Ishikawa (cell line): ENCODE results near the gene SMAD3.

Experiments used
- CEBPB ChIP-seq: IDR thresholded peaks from 2 replicates; pipeline ENCODE4 v1.6.1; 2012
- EP300 ChIP-seq: IDR thresholded peaks from 2 replicates; pipeline ENCODE4 v1.6.1; 2012; ENCODE audit warnings: borderline replicate concordance
- NFIC ChIP-seq: IDR thresholded peaks from 2 replicates; pipeline ENCODE4 v1.6.1; 2012
- RAD21 ChIP-seq: IDR thresholded peaks from 2 replicates; pipeline ENCODE4 v1.6.1; 2012; ENCODE audit warnings: low read depth
- TAF1 ChIP-seq: IDR thresholded peaks from 2 replicates; pipeline ENCODE4 v1.6.1; 2012; ENCODE audit warnings: low read depth, mild to moderate bottlenecking
- TCF12 ChIP-seq: IDR thresholded peaks from 2 replicates; pipeline ENCODE4 v1.6.1; 2012; ENCODE audit warnings: low read depth
- YY1 ChIP-seq: IDR thresholded peaks from 2 replicates; pipeline ENCODE4 v1.6.1; 2012; ENCODE audit warnings: low read depth
- ZBTB7A ChIP-seq: IDR thresholded peaks from 2 replicates; pipeline ENCODE4 v1.6.1; 2012; ENCODE audit warnings: low read depth
- TF ChIP-seq, protein P1 (sequence below): IDR thresholded peaks from 2 replicates; pipeline ENCODE4 v1.6.1; 2012
- TF ChIP-seq, protein P2 (sequence below): IDR thresholded peaks from 2 replicates; pipeline ENCODE4 v1.6.1; 2012; ENCODE audit warnings: low read depth, mild to moderate bottlenecking

DNA sequence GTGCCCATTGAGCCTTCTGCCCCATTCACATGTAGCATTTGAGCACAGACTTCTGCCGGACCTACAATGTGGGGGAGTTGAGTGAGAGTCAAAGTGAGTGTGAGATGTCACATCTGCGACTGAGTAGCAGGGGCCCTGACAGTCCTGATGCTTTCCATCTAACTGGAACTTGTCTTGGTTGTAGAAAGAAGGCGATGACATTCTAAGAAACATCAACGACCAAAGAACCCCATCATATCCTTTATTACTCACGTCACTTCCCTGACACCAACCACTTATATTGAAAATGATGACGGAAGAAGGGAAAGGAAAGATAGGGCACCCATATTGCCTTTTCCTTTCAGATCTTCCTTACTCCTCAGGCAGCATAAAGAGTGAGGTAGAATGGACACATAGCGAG lies 30.5 kb downstream of the SMAD3 start:
- TF ChIP-seq EP300 (no peak), TCF12 (no peak), CEBPB (no peak), YY1 (no peak), RAD21 (no peak), TAF1 (no peak), NFIC (no peak), ZBTB7A (no peak)
- TF ChIP-seq, protein P1, sequence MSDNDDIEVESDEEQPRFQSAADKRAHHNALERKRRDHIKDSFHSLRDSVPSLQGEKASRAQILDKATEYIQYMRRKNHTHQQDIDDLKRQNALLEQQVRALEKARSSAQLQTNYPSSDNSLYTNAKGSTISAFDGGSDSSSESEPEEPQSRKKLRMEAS, result no peak
- TF ChIP-seq, protein P2, sequence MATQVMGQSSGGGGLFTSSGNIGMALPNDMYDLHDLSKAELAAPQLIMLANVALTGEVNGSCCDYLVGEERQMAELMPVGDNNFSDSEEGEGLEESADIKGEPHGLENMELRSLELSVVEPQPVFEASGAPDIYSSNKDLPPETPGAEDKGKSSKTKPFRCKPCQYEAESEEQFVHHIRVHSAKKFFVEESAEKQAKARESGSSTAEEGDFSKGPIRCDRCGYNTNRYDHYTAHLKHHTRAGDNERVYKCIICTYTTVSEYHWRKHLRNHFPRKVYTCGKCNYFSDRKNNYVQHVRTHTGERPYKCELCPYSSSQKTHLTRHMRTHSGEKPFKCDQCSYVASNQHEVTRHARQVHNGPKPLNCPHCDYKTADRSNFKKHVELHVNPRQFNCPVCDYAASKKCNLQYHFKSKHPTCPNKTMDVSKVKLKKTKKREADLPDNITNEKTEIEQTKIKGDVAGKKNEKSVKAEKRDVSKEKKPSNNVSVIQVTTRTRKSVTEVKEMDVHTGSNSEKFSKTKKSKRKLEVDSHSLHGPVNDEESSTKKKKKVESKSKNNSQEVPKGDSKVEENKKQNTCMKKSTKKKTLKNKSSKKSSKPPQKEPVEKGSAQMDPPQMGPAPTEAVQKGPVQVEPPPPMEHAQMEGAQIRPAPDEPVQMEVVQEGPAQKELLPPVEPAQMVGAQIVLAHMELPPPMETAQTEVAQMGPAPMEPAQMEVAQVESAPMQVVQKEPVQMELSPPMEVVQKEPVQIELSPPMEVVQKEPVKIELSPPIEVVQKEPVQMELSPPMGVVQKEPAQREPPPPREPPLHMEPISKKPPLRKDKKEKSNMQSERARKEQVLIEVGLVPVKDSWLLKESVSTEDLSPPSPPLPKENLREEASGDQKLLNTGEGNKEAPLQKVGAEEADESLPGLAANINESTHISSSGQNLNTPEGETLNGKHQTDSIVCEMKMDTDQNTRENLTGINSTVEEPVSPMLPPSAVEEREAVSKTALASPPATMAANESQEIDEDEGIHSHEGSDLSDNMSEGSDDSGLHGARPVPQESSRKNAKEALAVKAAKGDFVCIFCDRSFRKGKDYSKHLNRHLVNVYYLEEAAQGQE, result no peak
